Measurements from ENCODE around the gene KLHL3.
A peak's percentile ranks its signal among the peaks of the same experiment; 100 is the strongest.

KLHL3 gene

GRCh38 chr5:137751869-137752491 lies 16.1 kb upstream of the KLHL3 start:
- peaks cover 30% of the 10 kb centered on the region for H3K79me2 ChIP-seq (ENCODE audit: insufficient read depth, low read length)
- peak overlapping the region; percentile 100 for H3K9ac ChIP-seq (ENCODE audit: low read length)
- peaks cover 5% of the 10 kb centered on the region for H4K20me1 ChIP-seq (ENCODE audit: insufficient read depth, low read length)
- H3K9me2 ChIP-seq (ENCODE audit: low read depth, low read length) = no peaks in the 10 kb centered on the region
- H3K4me2 ChIP-seq (ENCODE audit: low read length) = peak overlapping the region; percentile 82
- peaks cover 40% of the 10 kb centered on the region for H3K36me3 ChIP-seq (ENCODE audit: insufficient read depth, low read length)
- peaks cover 6% of the 10 kb centered on the region; the same call in 1 of the 2 replicates for H3F3A ChIP-seq (ENCODE audit: insufficient read depth, low read length)
- H3K4me1 ChIP-seq (ENCODE audit: insufficient read depth, low read length, severe bottlenecking) = peaks cover 32% of the 10 kb centered on the region
- H3K27me3 ChIP-seq (ENCODE audit: insufficient read depth, low read length) = no peaks in the 10 kb centered on the region
- H3K9me3 ChIP-seq (ENCODE audit: low read length) = no peaks in the 10 kb centered on the region
- peak; percentile 83 for TF ChIP-seq CTCF (IDR thresholded peaks at IDR 0.05; ENCODE audit: low read length)
- no peak for TF ChIP-seq EZH2 (IDR thresholded peaks at IDR 0.05; ENCODE audit: borderline replicate concordance, low read length)
- no peak overlapping the region for H3K27ac ChIP-seq (ENCODE audit: low read depth, low read length, poor library complexity, severe bottlenecking)
- peak overlapping the region; percentile 100 for H3K4me3 ChIP-seq (ENCODE audit: low read depth, low read length, poor library complexity, severe bottlenecking)
- no peak overlapping the region for H2AFZ ChIP-seq (ENCODE audit: low read length)

DNA sequence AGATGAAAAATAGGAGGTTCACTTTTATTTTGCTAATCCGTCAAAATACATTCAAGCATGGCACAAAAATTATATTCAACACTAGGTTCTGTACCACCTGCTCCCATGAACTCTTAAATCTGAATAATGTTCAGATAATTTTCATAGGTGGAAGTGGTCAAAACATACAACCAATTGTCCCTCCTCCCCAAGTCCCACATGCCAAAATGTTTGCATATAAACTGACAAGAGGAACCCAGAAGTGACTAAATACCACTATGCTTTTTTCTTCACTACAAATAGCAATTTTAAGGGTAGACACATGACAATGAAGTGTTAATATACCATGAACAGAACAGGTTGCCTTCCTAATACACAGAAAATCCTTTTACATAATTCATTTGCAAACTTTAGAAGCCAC lies 14.5 kb upstream of the KLHL3 start:
- Histone ChIP-seq H3K79me2 (ENCODE audit: insufficient read depth, low read length) (peaks cover 30% of the 10 kb centered on the region), H3F3A (ENCODE audit: insufficient read depth, low read length) (peaks cover 6% of the 10 kb centered on the region; the same call in 1 of the 2 replicates), H3K9ac (ENCODE audit: low read length) (no peak overlapping the region), H3K4me1 (ENCODE audit: insufficient read depth, low read length, severe bottlenecking) (peaks cover 32% of the 10 kb centered on the region), H3K27ac (ENCODE audit: low read depth, low read length, poor library complexity, severe bottlenecking) (no peak overlapping the region), H3K9me3 (ENCODE audit: low read length) (no peaks in the 10 kb centered on the region), H3K9me2 (ENCODE audit: low read depth, low read length) (no peaks in the 10 kb centered on the region), H3K4me2 (ENCODE audit: low read length) (no peak overlapping the region), H2AFZ (ENCODE audit: low read length) (no peak overlapping the region), H4K20me1 (ENCODE audit: insufficient read depth, low read length) (peaks cover 5% of the 10 kb centered on the region), H3K4me3 (ENCODE audit: low read depth, low read length, poor library complexity, severe bottlenecking) (no peak overlapping the region), H3K36me3 (ENCODE audit: insufficient read depth, low read length) (peaks cover 40% of the 10 kb centered on the region), H3K27me3 (ENCODE audit: insufficient read depth, low read length) (no peaks in the 10 kb centered on the region)
- TF ChIP-seq EZH2 (IDR thresholded peaks at IDR 0.05; ENCODE audit: borderline replicate concordance, low read length) (no peak), CTCF (IDR thresholded peaks at IDR 0.05; ENCODE audit: low read length) (no peak)

- peaks cover 28% of the 10 kb centered on the region for H3K36me3 ChIP-seq (ENCODE audit: insufficient read depth, low read length)
- no peaks in the 10 kb centered on the region for H3K9me3 ChIP-seq (ENCODE audit: low read length)
- H3K4me2 ChIP-seq (ENCODE audit: low read length) = no peak overlapping the region
- H3K79me2 ChIP-seq (ENCODE audit: insufficient read depth, low read length) = peaks cover 19% of the 10 kb centered on the region
- TF ChIP-seq CTCF (IDR thresholded peaks at IDR 0.05; ENCODE audit: low read length) = no peak
- TF ChIP-seq EZH2 (IDR thresholded peaks at IDR 0.05; ENCODE audit: borderline replicate concordance, low read length) = no peak
- peaks cover 5% of the 10 kb centered on the region for H4K20me1 ChIP-seq (ENCODE audit: insufficient read depth, low read length)
- H3K4me1 ChIP-seq (ENCODE audit: insufficient read depth, low read length, severe bottlenecking) = peaks cover 24% of the 10 kb centered on the region
- no peak overlapping the region for H3K9ac ChIP-seq (ENCODE audit: low read length)
- no peaks in the 10 kb centered on the region for H3K27me3 ChIP-seq (ENCODE audit: insufficient read depth, low read length)
- H3K4me3 ChIP-seq (ENCODE audit: low read depth, low read length, poor library complexity, severe bottlenecking) = no peak overlapping the region
- no peaks in the 10 kb centered on the region for H3K9me2 ChIP-seq (ENCODE audit: low read depth, low read length)
- H3K27ac ChIP-seq (ENCODE audit: low read depth, low read length, poor library complexity, severe bottlenecking) = no peak overlapping the region
- H2AFZ ChIP-seq (ENCODE audit: low read length) = no peak overlapping the region
- H3F3A ChIP-seq (ENCODE audit: insufficient read depth, low read length) = peaks cover 6% of the 10 kb centered on the region; the same call in 1 of the 2 replicates
Measured at GRCh38 chr5:137747848-137748247, 12.0 kb upstream of the KLHL3 start.

All from OCI-LY1 (cell line).